HG03280 (cell line): Measurements from ENCODE around the gene TBC1D13.

Experiments
- ATAC-seq: cut with Tn5 transposase; IDR thresholded peaks from one replicate; pipeline ENCODE4 v1.9.1; 2021; ENCODE audit warnings: mild to moderate bottlenecking, moderate library complexity; ENCODE audit not compliant: unreplicated experiment

Gene TBC1D13

GRCh38 chr9:128820665-128821583, 33.9 kb downstream of the TBC1D13 start:
- ATAC-seq, result no peak

GRCh38 chr9:128821584-128822406, 34.7 kb downstream of the TBC1D13 start:
- no peak for ATAC-seq

- no peak for ATAC-seq
These were observed 35.5 kb downstream of the TBC1D13 start for GRCh38 chr9:128822407-128823042.

GRCh38 chr9:128823362-128823902, 36.4 kb downstream of the TBC1D13 start:
- ATAC-seq, result no peak

GRCh38 chr9:128823903-128824406, 36.9 kb downstream of the TBC1D13 start:
- ATAC-seq, result no peak

GRCh38 chr9:128824911-128825310, 37.9 kb downstream of the TBC1D13 start:
- ATAC-seq, result no peak

- no peak for ATAC-seq
These were observed 39.1 kb downstream of the TBC1D13 start for GRCh38 chr9:128825923-128826700.

DNA sequence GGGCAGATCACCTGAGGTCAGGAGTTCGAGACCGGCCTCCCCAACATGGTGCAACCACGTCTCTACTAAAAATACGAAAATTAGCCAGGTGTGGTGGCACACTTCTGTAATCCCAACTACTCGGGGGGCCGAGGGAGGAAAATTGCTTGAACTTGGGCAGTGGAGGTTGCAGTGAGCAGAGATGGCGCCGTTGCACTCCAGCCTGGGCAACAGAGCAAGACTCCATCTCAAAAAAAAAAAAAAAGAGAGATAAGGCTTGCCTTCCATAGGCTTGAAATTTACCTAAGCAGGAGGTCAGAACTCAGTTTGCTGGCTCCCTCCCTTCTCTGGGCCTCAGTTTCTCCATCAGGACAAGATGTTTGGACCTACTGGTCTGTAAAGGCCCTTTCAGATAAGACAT, 41.2 kb downstream of the TBC1D13 start:
- ATAC-seq, result no peak

- peak; percentile 17 for ATAC-seq
These were observed 41.8 kb downstream of the TBC1D13 start for GRCh38 chr9:128828719-128829452.

GRCh38 chr9:128829477-128830251, 42.6 kb downstream of the TBC1D13 start, which contains the start of gene SPOUT1:
TSS of gene SPOUT1 (minus strand) at chr9:128829794. CDS start at chr9:128829780, 14 bp downstream.
- peak; percentile 96 for ATAC-seq

- ATAC-seq, result no peak
These were observed 46.6 kb downstream of the TBC1D13 start for GRCh38 chr9:128833696-128834095.

DNA sequence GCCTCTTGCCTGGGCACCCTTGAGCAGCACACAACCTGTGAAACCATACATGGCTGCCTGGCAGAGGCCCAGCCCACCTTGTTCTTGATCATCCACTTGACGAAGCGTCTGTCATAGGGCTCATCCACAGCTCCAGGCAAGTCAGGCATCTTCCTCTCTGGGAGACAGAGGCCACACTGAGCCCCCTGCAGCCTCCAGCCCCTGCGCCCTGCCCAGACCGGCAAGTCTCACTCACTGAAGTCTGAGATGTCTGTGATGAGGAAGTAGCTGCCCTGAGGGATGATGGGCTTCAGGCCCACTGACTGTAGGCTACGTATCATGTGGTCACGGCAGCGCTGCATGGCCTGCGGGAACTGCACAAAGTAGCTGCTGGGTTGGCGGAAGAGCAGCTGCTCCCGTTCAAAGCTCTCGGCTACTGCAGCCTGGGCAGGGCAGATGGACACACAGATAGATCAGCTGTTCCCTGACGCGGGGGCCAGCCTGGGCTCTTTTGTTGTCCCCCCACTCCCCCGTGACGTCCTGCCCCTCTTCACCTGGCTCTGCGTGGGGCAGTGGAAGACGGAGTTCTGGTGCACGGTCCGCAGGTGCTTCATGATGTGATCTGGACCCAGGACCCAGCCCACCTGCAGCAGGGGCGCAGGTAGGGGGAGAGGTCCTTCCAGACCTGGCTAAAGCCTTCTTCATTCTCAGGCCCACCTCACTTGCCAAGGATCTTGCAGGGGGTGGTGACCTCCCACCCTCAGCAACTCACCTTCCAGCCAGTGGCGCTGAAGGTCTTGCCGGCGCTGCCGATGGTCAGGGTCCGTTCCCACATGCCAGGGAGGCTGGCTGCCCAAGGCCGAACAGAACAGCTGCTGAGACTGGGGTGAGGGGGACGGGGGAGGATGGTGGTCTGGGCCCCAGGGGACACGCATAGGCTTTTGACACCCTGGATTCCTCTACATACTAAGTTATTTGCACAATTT, 48.5 kb downstream of the TBC1D13 start:
- ATAC-seq, result no peak

- ATAC-seq, result no peak
These were observed 49.6 kb downstream of the TBC1D13 start for GRCh38 chr9:128836509-128837145.

DNA sequence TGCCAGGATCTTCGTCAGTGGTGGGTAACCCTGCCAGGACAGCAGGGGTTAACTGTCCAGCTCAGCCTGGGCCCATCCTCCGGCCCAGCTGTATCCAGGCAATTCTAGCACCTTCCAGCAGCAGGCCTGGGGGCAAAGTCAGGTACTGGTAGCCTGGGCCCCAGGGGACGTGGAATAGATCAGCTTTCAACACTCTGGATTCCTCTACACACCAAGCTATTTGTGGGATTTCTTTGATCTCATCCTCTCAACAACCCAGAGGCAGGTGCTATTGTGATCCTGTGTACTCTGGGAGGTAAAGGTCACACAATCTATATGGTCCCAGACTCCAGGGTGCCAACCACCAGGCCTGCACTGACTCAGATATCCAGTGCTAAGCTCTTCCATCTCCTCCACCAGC, 51.3 kb downstream of the TBC1D13 start:
- ATAC-seq, result no peak

- no peak for ATAC-seq
These were observed 53.5 kb downstream of the TBC1D13 start for GRCh38 chr9:128840524-128840923.

DNA sequence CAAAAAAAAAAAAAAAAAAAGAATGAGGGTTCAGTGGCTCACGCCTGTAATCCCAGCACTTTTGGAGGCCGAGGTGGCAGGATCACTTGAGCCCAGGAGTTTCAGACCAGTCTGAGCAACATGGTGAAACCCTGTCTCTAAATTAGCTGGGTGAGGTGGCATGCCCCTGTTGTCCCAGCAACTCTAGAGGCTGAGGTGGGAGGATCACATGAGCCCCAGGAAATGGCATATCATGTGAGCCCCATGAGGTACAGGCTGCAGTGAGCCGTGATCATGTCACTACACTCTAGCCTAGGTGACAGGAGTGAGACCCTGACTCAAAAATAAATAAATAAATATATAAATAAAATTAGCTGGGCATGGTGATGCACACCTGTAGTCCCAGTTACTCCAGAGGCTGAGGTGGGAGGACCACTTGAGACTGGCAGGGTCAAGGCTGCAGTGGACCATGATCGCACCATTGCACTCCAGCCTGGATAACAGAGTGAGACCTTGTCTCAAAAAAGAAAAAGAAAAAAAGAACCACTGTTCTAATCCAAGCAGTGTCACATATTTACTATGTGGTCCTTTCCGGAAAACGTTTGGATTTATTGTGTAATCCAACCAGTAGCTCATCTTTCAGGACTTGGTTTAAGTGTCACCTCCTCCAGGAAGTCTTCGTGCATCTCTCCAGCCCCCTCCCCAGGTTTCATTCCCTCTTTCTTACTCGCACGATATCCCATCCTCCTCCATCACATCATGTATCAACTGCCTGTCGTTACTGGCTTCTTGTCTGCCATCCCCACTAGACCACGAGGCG, 54.8 kb downstream of the TBC1D13 start:
- no peak for ATAC-seq
